Retinal pigment epithelial cell (primary cell): ENCODE measurements around the gene HAUS6.
"Not testable (repeated sequence)": the region's sequence is repeated elsewhere in the genome, so short reads cannot be mapped to it uniquely, and the experiment has no call there.

Source experiments
- DNase-seq: peaks from one replicate; pipeline ENCODE4 v3.0.0-alpha.2; 2010; ENCODE audit warnings: low read depth
- H3K4me3 ChIP-seq: 2 replicates; pipeline ENCODE4 v1.5.1; 2011; ENCODE audit warnings: mild to moderate bottlenecking, low read length, control low read depth, moderate library complexity
- CTCF ChIP-seq: conservative IDR thresholded peaks from 2 replicates; pipeline ENCODE4 v1.5.1; 2011; ENCODE audit warnings: low read depth, low read length, control low read depth, inconsistent platforms

HAUS6 gene

GRCh38 chr9:19102181-19102630 lies 498 bp downstream of the HAUS6 start:
- no peak for TF ChIP-seq CTCF
- no peak for DNase-seq
- H3K4me3 ChIP-seq: peak overlapping the region; percentile 85

- H3K4me3 ChIP-seq: peak overlapping the region; percentile 22
- no peak for DNase-seq
- no peak for TF ChIP-seq CTCF
These were observed 1.5 kb downstream of the HAUS6 start for GRCh38 chr9:19101203-19101602.

GRCh38 chr9:19097431-19097830 lies 5.3 kb downstream of the HAUS6 start:
- not testable (repeated sequence) for H3K4me3 ChIP-seq

GRCh38 chr9:19087106-19088000 lies 15.4 kb downstream of the HAUS6 start:
- TF ChIP-seq CTCF: no peak
- H3K4me3 ChIP-seq: no peak overlapping the region
- DNase-seq: peak; percentile 79

More at GRCh38 chr9:19097431-19097830, 5.3 kb downstream of the HAUS6 start:
- DNase-seq: not testable (repeated sequence)

- DNase-seq: no peak
- TF ChIP-seq CTCF: peak; percentile 38
- H3K4me3 ChIP-seq: no peak overlapping the region
These were observed 17.4 kb downstream of the HAUS6 start for GRCh38 chr9:19085295-19085694.

GRCh38 chr9:19074836-19075235 lies 27.9 kb downstream of the HAUS6 start:
- H3K4me3 ChIP-seq: no peak overlapping the region
- DNase-seq: no peak
- no peak for TF ChIP-seq CTCF

- TF ChIP-seq CTCF: no peak
- H3K4me3 ChIP-seq: no peak overlapping the region
- DNase-seq: no peak
These were observed 28.5 kb downstream of the HAUS6 start for GRCh38 chr9:19074229-19074628.
